ENCODE measurements around the gene EFNA4. TPM values are rescaled to one million over a fixed set of nuclear protein-coding genes. Genes with fewer than 3 reads are reported as not detected.
A peak's percentile ranks its signal among the peaks of the same experiment; 100 is the strongest.

The EFNA4 gene
- total and polyA plus RNA-seq, 9 of the 15 experiments (the other 6 are each of a cell fraction or from before 2014, with no cell fraction given): 0.68 to 7.4 (median 6.1) TPM

GRCh38 chr1:155086128-155086741, 22.7 kb downstream of the EFNA4 start (continued):
- TF ChIP-seq RERE (CRISPR knock-in tag; IDR thresholded peaks at IDR 0.05; ENCODE audit: borderline replicate concordance) (no peak), RAD51 (IDR thresholded peaks at IDR 0.05; ENCODE audit: borderline replicate concordance, low read depth) (no peak), CTCFL (IDR thresholded peaks at IDR 0.05; ENCODE audit: borderline replicate concordance, insufficient read depth, low read depth, low read length, poor library complexity, severe bottlenecking) (peak; percentile 85), SMC3 (conservative IDR thresholded peaks at IDR 0.05; ENCODE audit: insufficient read depth, low read depth, low read length) (peak; percentile 57), ZBTB7A (IDR thresholded peaks at IDR 0.05; ENCODE audit: borderline replicate concordance, control insufficient read depth, low read depth, low read length) (peak; percentile 71; the same call in 1 of the 2 replicates), ZEB2 (IDR thresholded peaks at IDR 0.05) (no peak)
- TF ChIP-seq, protein P1, sequence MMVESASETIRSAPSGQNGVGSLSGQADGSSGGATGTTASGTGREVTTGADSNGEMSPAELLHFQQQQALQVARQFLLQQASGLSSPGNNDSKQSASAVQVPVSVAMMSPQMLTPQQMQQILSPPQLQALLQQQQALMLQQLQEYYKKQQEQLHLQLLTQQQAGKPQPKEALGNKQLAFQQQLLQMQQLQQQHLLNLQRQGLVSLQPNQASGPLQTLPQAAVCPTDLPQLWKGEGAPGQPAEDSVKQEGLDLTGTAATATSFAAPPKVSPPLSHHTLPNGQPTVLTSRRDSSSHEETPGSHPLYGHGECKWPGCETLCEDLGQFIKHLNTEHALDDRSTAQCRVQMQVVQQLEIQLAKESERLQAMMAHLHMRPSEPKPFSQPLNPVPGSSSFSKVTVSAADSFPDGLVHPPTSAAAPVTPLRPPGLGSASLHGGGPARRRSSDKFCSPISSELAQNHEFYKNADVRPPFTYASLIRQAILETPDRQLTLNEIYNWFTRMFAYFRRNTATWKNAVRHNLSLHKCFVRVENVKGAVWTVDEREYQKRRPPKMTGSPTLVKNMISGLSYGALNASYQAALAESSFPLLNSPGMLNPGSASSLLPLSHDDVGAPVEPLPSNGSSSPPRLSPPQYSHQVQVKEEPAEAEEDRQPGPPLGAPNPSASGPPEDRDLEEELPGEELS (CRISPR knock-in tag; IDR thresholded peaks at IDR 0.05; ENCODE audit: borderline replicate concordance): no peak
- TF ChIP-seq, protein P2, sequence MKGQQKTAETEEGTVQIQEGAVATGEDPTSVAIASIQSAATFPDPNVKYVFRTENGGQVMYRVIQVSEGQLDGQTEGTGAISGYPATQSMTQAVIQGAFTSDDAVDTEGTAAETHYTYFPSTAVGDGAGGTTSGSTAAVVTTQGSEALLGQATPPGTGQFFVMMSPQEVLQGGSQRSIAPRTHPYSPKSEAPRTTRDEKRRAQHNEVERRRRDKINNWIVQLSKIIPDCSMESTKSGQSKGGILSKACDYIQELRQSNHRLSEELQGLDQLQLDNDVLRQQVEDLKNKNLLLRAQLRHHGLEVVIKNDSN (CRISPR knock-in tag; IDR thresholded peaks at IDR 0.05): peak; percentile 28; the same call in 1 of the 2 replicates
- TF ChIP-seq, protein P3, sequence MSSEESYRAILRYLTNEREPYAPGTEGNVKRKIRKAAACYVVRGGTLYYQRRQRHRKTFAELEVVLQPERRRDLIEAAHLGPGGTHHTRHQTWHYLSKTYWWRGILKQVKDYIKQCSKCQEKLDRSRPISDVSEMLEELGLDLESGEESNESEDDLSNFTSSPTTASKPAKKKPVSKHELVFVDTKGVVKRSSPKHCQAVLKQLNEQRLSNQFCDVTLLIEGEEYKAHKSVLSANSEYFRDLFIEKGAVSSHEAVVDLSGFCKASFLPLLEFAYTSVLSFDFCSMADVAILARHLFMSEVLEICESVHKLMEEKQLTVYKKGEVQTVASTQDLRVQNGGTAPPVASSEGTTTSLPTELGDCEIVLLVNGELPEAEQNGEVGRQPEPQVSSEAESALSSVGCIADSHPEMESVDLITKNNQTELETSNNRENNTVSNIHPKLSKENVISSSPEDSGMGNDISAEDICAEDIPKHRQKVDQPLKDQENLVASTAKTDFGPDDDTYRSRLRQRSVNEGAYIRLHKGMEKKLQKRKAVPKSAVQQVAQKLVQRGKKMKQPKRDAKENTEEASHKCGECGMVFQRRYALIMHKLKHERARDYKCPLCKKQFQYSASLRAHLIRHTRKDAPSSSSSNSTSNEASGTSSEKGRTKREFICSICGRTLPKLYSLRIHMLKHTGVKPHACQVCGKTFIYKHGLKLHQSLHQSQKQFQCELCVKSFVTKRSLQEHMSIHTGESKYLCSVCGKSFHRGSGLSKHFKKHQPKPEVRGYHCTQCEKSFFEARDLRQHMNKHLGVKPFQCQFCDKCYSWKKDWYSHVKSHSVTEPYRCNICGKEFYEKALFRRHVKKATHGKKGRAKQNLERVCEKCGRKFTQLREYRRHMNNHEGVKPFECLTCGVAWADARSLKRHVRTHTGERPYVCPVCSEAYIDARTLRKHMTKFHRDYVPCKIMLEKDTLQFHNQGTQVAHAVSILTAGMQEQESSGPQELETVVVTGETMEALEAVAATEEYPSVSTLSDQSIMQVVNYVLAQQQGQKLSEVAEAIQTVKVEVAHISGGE (CRISPR knock-in tag; IDR thresholded peaks at IDR 0.05): no peak

Measured in K562 (cell line).